Heart left ventricle (tissue), 16 donors: ENCODE data around the gene PLCB4. TPM values are rescaled to one million over a fixed set of nuclear protein-coding genes. Genes with fewer than 3 reads are reported as not detected.

ENCODE experiments used
- ATAC-seq, 4 donors: fragments of 200-7000 bp; cut with Tn5 transposase; one replicate each; pipeline ENCODE4 v1.9.1; 2020 to 2022; ENCODE audit warnings: moderate library complexity in 4 of 4, mild to moderate bottlenecking in 3 of 4, moderate number of reproducible peaks in 1 of 4
- DNase-seq, 5 donors: peaks; one replicate each; pipeline ENCODE4 v3.0.0-alpha.2; 2020
- H3K27ac ChIP-seq, 12 donors: fragments of 200-600 bp; sonication (generic) in 4 of 12; one replicate each; pipeline versions ENCODE4 v1.5.0 to v1.8.0; 2016 to 2022; ENCODE audit warnings: mild to moderate bottlenecking in 2 of 12
- H3K27me3 ChIP-seq, 9 donors: fragments of 200-600 bp; sonication (generic) in 2 of 9; one replicate each; pipeline versions ENCODE4 v1.5.1 to v1.8.0; 2016 to 2022; ENCODE audit warnings: mild to moderate bottlenecking in 3 of 9
- H3K36me3 ChIP-seq, 9 donors: fragments of 200-600 bp; sonication (generic) in 2 of 9; one replicate each; pipeline versions ENCODE4 v1.5.0 to v1.8.0; 2018 to 2022; ENCODE audit warnings: mild to moderate bottlenecking in 2 of 9
- H3K4me1 ChIP-seq, 12 donors: fragments of 200-600 bp; sonication (generic) in 4 of 12; one replicate each; pipeline versions ENCODE4 v1.5.0 to v1.8.0; 2016 to 2022; ENCODE audit warnings: mild to moderate bottlenecking in 3 of 12
- H3K4me3 ChIP-seq, 12 donors: fragments of 200-600 bp; sonication (generic) in 4 of 12; one replicate each; pipeline versions ENCODE4 v1.5.0 to v1.8.0; 2017 to 2022; ENCODE audit warnings: mild to moderate bottlenecking in 9 of 12, moderate library complexity in 4 of 12
- H3K9me3 ChIP-seq, 12 donors: fragments of 200-600 bp; sonication (generic) in 4 of 12; one replicate each; pipeline versions ENCODE4 v1.5.0 to v1.8.0; 2016 to 2022; ENCODE audit warnings: mild to moderate bottlenecking in 1 of 12
- CTCF ChIP-seq, 12 donors: fragments of 200-600 bp; sonication (generic) in 4 of 12; IDR thresholded peaks; one replicate each; pipeline versions ENCODE4 v1.5.0 to v1.8.0; 2018 to 2022; ENCODE audit warnings: antibody characterized with exemption in 12 of 12, mild to moderate bottlenecking in 5 of 12
- POLR2A ChIP-seq, 2 donors: fragments of 450-650 bp; IDR thresholded peaks; one replicate each; pipeline ENCODE4 v1.6.1; 2017; ENCODE audit warnings: antibody characterized with exemption in 2 of 2, mild to moderate bottlenecking in 2 of 2, moderate library complexity in 2 of 2
- WGBS, 4 donors: extraction: QIAGEN DNeasy Blood & Tissue Kit in 2 of 4; methylation state at CpG; one replicate each; pipeline versions ENCODE4 v1.1.5 to v1.1.7; 2013 to 2018; 5-methylcytosine and 5-hydroxymethylcytosine counted together
- intact Hi-C, 10 donors: fragments of 100-400 bp; cut with DNase I; formaldehyde crosslinking; loops; one replicate each; pipeline versions ENCODE4 v1.11.1 to v1.14.2; 2022
- polyA plus RNA-seq, 2 donors: library from polyadenylated mRNA; stranded (reverse); fragments of 200-250 nt; gene quantifications; one replicate each; pipeline ENCODE4 v1.2.3, GENCODE V29; 2013
- total RNA-seq, 9 donors: library from RNA; depleted of rRNA in 2 of 9; stranded (reverse); fragments of >200 nt in 2 of 9; fragmentation: NEBNext Ultra II Directional in 3 of 9; extraction: Animal tissue kit (Norgen Biotek cat#: 25700) in 3 of 9; gene quantifications; one replicate each; pipeline versions ENCODE4 v1.1.0 to v1.2.4, GENCODE V29; 2016 to 2023
- donor health status: ischemic (EF 13 %, LVEDD 7.1; RV severe dilation, severe dysfunction).
- donor health status: healthy with polysubstance abuse.
- donor health status: DM: no; HTN: yes; CAD: no.
- donor health status: DM: no; HTN: no; CAD: no.
- donor health status: ischemic (EF 25% LVEDD 6.9; RV normal size, moderate dysfunction).
- donor health status: ischemic (EF 25% LVEDD 5.7; RV mildly dilated, moderate dysfunction).
- donor health status: healthy.
- donor health status: DM: yes; HTN: yes; CAD: no.
- donor health status: ischemic (EF 35%, LVEDD 5.7; RV mildly dilated, moderate dysfunction).
- donor health status: nonischemic (EF 11% LVEDD 7.7; RV severe dilation, severe dysfunction).
- donor health status: DM: yes; HTN: yes; CAD: no.
- donor health status: PGD.
- donor health status: ischemic (EF 29% LVEDD 5.4; RV normal size, mild dysfunction).
- donor health status: nonischemic (EF 23%, LVEDD 6.1; RV moderate dilation, normal function).

The PLCB4 gene
- total and polyA plus RNA-seq, 11 donors = 8.4 to 31.8 (median 18.5) TPM

GRCh38 chr20:9306521-9306920 lies 237.6 kb downstream of the PLCB4 start:
- no peak for ATAC-seq
- peaks cover 0 to 3% (median 0%) of the 10 kb centered on the region in 12 donors for H3K9me3 ChIP-seq
- WGBS, 4 donors = 90 to 96% (median 93%) methylated on average over 1 of the region's 1 CpG
- no peak for TF ChIP-seq POLR2A (IDR thresholded peaks at IDR 0.05)
- TF ChIP-seq CTCF (IDR thresholded peaks at IDR 0.05) = no peak
- intact Hi-C loops = no loop called here
- no peaks in the 10 kb centered on the region for H3K27me3 ChIP-seq
- H3K27ac ChIP-seq = no peak overlapping the region
- peaks cover 0 to 13% (median 10%) of the 10 kb centered on the region in 12 donors for H3K4me1 ChIP-seq
- peaks cover 0 to 15% (median 0%) of the 10 kb centered on the region in 9 donors for H3K36me3 ChIP-seq
- no peak for DNase-seq
- H3K4me3 ChIP-seq = no peak overlapping the region

GRCh38 chr20:9308056-9308455 lies 239.2 kb downstream of the PLCB4 start:
- peaks cover 0 to 3% (median 0%) of the 10 kb centered on the region in 12 donors for H3K9me3 ChIP-seq
- peaks cover 0 to 15% (median 0%) of the 10 kb centered on the region in 9 donors for H3K36me3 ChIP-seq
- intact Hi-C loops = no loop called here
- H3K27me3 ChIP-seq = no peaks in the 10 kb centered on the region
- DNase-seq = no peak
- TF ChIP-seq CTCF (IDR thresholded peaks at IDR 0.05) (no peak), POLR2A (IDR thresholded peaks at IDR 0.05) (no peak)
- H3K4me1 ChIP-seq = no peaks in the 10 kb centered on the region
- H3K27ac ChIP-seq = no peak overlapping the region
- 95 to 98% (median 97%) methylated on average over 1 of the region's 1 CpG for WGBS, 4 donors
- ATAC-seq = no peak
- H3K4me3 ChIP-seq = no peak overlapping the region

GRCh38 chr20:9311132-9311531 lies 242.2 kb downstream of the PLCB4 start:
- no peak for ATAC-seq
- no peak overlapping the region for H3K27ac ChIP-seq
- H3K4me1 ChIP-seq = no peaks in the 10 kb centered on the region
- WGBS, 4 donors = 71 to 80% (median 79%) methylated on average over 1 of the region's 1 CpG
- intact Hi-C loops = no loop called here
- DNase-seq = no peak
- H3K9me3 ChIP-seq = peaks cover 0 to 3% (median 0%) of the 10 kb centered on the region in 12 donors
- TF ChIP-seq CTCF (IDR thresholded peaks at IDR 0.05) = no peak
- no peak for TF ChIP-seq POLR2A (IDR thresholded peaks at IDR 0.05)
- peaks cover 0 to 15% (median 0%) of the 10 kb centered on the region in 9 donors for H3K36me3 ChIP-seq
- H3K4me3 ChIP-seq = no peak overlapping the region
- H3K27me3 ChIP-seq = no peaks in the 10 kb centered on the region

GRCh38 chr20:9319687-9320384 lies 250.9 kb downstream of the PLCB4 start:
- TF ChIP-seq CTCF (IDR thresholded peaks at IDR 0.05) = no peak
- no peak for TF ChIP-seq POLR2A (IDR thresholded peaks at IDR 0.05)
- H3K4me1 ChIP-seq = peaks cover 0 to 23% (median 11%) of the 10 kb centered on the region in 12 donors
- H3K27ac ChIP-seq = peak overlapping the region in 1 of 12 donors; percentile 38
- peak in 1 of 4 donors; percentile 6 for ATAC-seq
- no peak for DNase-seq
- H3K36me3 ChIP-seq = no peaks in the 10 kb centered on the region
- H3K4me3 ChIP-seq = peak overlapping the region in 6 of 12 donors; percentile 2 to 17 (median 9)
- no peaks in the 10 kb centered on the region for H3K27me3 ChIP-seq
- WGBS, 4 donors = 66 to 74% (median 69%) methylated on average over 7 of the region's 7 CpGs
- H3K9me3 ChIP-seq = no peaks in the 10 kb centered on the region
- intact Hi-C loops = loop anchor here in 1 of 10 donors (2.0 kb wide), 1 partner anchor 19 kb away; no protein-coding TSS in a partner anchor
